NCI-H1105 (cell line): Measurements from ENCODE around the gene LRG1.
"Not testable (repeated sequence)": the region's sequence is repeated elsewhere in the genome, so short reads cannot be mapped to it uniquely, and the experiment has no call there.

Experiments used
- DNase-seq: peaks from one replicate; lab custom pipeline; 2025; lab: John Stamatoyannopoulos, UW

LRG1 gene

DNA sequence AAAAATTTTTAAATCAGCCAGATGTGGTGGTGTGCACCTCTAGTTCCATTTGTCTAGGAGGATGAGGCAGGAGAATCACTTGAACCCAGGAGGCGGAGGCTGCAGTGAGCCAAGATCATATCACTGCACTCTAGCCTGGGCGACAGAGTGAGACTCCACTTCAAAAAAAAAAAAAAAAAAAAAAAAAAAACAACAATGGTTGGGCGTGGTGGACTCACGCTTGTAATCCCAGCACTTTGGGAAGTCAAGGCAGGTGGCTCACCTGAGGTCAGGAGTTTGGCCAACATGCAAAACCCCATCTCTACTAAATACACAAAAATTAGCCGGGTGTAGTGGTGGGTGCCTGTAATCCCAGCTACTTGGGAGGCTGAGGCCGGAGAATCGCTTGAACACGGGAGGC is 12.5 kb downstream of the LRG1 start:
- not testable (repeated sequence) for DNase-seq

DNA sequence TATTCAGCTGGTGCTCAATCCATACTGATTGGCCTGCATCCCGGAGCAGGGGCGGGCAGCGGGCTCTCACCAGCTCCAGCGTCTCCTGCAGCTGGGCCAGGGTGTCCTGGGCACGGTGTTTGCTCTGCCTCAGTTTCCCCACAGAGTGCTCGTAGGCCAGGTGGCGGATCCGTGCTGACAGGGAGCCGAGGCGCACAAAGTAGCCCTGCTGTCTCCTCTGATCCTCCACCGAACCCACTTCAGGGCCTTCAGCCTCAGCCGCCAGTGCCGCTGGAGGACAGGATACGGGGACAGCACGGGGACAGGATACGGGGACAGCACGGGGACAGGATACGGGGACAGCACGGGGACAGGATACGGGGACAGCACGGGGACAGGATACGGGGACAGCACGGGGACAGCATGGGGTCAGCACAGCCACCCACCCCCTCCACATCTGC is 14.3 kb downstream of the LRG1 start:
- no peak for DNase-seq

DNA sequence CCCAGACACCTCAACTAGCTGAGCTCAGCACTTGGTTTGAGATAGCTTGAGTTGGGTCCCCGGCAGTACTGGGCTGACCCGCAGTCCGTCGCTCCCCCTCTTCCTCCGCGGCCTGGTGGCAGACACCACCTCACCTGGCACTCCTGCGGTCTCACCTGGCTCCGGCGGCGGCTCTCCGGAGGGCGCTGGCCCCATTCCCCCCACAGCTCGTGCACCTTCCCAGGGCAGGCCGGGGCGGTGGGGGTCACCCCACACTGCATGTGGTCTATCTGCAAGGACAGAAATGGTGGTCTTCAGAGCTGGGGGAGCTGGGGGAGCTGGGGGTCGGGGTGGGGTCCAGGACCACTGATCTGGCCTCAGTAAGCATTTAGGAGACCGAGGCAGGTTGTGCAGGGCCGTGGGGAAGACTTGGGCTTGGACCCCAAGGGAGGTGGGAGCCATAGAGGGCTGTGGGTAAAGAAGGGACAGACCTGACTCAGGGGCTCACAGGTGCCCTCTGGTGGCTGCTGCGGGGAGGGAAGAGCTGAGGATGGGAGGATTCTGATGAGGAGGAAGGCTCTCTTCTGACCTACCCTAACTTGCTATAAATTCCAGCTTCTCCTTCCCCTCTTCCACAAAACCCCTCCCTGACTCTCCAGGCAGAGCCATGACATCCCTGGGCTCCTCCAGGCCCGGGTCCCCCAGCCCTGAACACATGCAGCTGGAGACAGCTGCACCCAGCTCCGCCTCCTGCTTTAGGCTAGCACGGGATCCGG is 14.9 kb downstream of the LRG1 start:
- DNase-seq, result no peak

DNA sequence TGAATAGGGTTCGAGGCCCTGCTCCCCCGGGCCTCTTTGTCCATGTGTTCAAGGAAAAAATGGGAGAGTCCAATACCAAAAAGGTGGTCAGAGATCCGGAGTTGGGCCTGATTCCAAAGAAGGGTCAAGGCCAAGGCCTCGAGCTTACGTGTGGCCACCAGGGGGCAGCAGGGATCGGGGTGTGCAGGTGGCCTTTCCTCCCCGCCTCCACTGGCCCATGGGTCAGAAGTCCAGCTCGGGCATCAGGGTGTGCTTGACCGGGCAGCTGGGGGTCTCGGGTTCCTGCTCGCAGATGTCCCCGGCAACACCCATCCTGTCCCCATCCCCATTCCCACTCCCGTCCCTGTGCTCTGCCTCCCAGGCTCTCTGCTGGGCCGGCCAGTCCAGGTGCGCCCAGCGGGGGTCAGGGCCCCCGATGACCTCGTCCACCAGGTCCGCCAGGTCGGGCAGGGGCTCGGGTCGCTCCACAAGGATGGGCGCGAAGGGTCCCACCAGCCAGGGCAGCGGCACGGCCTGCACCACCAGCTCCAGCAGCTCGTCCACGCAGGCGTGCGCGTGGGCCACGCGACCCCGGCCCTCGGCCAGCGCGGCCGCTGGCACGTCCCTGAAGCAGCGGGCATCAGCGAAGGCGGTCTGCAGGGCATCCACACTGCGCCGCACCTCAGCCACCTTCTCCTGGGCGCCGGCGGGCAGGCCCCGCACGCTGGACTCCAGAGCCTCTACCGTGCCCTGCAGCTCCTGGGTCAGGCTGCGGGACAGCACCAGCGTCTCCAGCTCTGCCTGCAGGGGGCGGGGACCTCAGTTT is 16.3 kb downstream of the LRG1 start:
- DNase-seq, result peak; percentile 10

DNA sequence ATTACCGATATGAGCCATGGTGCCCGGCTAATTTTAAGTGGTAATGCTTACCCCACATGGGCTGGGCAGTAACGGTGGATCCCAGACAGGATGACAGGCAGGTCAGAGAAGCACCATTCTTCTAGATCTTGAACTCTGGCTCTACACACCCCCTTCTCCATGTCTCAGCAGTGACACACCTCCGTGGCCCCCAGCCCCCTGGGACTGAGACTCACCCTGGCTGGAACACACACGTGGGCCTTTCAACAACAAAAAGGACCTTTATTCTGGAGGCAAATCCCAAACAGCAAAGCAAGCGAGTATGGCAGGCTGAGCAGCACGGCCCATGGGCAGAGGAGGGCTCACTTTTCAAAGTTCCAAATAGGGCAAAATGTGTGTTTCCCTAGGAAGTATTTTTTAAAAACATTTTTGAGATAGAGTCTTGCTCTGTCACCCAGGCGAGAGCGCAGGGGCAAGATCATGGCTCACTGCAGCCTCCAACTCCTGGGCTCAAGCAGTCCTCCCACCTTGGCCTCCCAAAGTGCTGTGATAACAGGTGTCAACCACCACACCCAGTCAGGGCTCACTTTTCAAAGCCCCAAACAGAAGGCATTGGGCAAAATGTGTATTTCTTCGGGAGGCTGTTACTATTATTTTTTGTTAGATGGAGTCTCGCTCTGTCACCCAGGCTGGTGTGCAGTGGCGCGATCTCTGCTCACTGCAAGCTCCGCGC is 17.4 kb downstream of the LRG1 start:
- DNase-seq, result no peak

DNA sequence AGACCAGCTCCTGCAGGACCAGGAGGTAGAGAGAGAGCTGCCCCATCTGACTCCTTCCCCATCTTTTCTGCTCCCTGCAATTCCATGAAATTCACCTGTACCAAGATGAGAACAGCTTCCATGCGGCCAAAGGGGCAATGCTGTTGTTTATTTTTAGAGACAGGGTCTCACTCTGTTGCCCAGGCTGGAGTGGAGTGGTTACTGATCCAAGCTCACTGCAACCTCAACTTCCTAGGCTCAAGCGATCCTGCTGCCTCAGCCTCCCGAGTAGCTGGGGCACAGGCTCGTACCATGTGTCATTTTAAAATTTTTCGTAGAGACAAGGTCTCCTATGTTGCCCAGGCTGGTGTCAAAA is 18.0 kb downstream of the LRG1 start:
- no peak for DNase-seq

DNA sequence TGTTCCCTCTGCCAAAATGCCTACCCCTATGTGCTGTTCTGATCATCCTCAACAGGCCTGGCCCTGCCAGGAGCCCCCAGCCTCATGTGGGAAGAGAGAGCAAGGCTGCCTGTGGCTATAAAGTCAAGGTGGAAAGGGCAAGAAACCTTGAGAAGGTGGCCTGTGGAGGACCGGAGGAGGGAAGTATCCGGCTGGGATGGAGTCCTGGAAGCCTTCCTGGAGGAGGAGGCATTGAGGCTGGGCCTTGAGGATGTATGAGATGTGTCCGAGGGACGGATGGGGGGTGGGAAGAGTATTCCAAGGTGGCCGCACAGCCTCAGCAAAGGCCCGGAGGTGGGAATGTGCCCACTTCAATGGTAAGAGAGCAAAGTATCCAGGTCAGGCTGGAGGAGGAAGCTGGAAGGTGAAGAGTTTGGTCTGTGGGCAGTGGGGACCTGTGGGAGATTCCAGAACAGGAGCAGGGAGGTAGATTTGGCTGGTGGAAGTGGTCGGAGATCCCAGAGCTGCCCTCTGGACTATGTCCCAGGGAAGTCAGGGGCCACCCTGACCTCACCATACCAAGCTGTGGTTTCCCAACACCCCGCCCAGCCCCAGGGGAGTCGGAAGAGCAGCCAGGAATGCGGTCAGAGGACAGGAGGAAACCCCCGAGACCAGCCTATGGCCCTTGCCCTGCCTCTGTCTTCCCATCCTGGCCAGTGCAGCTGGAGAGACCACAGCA is 18.5 kb downstream of the LRG1 start:
- no peak for DNase-seq

DNA sequence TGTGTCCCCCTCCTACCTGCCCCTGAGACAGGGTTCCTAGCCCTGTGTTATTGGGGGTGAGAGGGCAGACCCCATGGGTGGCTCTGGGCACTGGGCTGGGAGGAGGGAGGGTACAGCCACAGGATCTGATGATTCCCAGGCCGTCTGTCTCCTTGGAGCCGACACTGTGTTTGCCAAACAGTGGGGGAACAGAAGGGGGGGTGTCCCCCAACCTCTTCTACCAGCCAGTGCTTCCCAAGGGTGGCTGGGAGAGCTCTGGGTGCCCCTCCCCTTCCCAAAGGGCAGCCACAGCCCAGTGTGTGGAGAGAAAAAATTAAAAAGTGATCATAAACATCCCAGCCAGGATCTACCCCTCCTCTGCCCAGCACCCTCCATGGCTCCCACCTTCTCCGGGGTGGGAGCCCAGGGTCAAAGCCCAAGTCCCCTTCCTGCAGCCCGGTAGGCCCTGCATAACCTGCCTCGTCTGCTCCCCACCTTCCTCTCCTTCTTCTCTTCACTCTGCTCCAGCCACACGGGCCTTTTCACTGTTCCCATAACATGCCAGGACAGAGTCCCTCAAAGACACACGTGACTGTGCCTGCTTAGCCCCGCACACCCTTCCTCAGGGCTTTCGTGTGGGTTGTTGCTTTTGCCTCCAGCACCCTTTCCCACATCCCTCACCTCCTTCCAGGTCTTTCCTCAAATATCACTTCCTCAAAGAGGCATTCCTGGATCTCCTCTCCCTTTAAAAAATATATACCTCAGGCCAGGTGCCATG is 20.1 kb downstream of the LRG1 start:
- DNase-seq, result no peak

DNA sequence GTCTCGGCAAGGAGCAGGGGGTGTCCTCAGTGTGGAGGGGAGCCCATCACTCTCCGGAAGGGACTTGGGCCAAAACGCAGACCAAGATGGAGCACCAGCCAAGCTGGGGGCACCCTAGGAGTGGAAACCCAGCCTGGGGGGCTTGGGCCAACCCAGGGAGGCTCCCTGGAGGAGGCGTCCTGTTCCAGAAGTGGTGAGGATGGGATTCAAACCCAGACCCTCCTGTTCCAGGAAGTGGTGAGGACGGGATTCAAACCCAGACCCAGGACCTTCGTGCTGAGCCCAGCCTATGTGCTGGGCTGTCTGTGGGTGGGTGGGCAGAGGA is 20.7 kb downstream of the LRG1 start:
- DNase-seq, result no peak

DNA sequence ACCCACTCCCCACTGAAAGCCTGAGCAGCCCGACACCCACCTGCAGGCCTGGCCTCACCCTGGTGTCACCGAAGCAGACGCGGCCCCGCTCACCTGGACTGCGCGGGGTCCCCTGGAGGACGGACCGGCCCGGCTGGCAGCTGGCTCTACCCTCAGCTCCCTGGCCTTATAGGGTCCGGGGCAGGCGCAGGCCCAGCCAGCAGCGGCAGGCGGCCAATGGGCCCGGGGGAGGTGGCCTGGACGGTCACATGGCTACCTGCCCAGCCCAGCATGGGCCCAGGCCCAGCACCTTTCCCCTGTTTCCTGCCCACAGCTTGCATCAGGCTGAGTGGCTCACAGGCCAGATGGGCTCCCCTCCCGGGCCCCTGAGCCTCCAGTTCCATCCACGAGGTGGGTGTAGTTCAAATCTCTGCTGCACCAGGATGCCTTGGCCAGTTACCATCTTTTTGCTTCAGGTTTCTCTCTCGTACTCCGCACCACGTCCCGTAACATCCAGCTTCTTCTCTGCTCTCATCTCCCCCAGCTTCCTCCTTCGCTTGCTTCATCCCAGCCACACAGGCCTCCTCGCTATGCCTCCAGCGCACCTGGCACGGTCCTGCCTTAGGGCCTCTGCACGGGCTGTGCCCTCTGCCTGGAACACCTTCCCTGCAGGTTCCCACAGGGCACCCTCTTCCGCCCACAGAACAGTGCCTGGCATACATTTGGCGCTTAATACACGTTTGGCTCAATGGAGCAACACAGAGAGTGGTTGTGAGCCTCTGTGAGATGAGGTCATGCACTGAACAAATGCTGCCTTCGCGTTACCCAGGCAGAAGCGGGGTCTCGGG is 21.3 kb downstream of the LRG1 start, which contains the start of gene PLIN4:
PLIN4 (minus strand) TSS at position 142 of the 827 bp plus-strand sequence. CDS start 214 bp downstream, outside the sequence.
- DNase-seq, result no peak

DNA sequence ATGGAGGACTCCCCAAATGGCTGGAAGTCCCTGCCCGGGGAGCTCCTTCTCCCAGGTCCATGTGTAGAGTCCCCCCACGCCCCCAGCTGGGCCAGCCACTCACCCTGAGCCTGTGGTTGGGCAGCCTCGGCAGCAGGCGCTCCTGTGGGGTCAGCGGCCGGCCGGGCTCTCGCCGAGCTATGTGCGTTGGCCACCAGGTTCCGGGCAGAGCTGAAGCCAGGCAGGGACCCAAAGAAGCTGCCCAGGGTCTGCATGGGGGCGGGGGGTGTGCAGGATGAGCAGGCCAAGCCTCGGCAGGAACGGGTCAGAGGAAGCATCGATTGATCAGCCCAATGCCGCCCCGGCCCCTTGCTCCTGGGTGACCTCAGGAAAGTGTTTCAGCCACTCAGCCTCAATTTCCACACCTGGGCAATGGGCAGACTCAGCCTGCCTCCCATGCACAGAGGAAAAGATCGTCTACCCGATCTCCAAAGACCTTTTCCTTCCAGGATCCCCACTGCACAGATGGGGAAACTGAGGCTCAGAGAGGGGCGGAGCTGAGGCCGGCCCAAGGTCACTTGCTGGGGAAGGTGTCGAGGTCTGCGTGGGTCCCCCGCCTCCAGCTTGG is 22.3 kb downstream of the LRG1 start:
- no peak for DNase-seq

DNA sequence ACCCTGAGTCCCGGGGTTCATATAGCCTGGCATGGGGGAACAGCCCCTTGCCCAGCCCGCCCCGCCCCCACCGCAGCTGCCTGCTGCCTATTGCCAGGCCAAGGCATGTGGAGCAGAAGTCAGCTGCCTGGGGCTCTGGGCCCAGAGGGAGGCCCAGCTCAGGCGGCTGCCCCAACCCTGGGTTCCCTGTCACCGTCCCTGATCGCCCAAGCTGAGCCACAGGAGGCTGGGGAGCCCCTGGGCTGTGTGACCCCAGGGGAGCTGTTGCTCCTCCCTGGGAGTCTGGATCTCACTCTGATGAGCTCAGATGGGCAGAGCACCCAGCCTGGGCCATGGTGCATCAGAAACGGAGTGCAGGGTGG is 22.9 kb downstream of the LRG1 start:
- no peak for DNase-seq

DNA sequence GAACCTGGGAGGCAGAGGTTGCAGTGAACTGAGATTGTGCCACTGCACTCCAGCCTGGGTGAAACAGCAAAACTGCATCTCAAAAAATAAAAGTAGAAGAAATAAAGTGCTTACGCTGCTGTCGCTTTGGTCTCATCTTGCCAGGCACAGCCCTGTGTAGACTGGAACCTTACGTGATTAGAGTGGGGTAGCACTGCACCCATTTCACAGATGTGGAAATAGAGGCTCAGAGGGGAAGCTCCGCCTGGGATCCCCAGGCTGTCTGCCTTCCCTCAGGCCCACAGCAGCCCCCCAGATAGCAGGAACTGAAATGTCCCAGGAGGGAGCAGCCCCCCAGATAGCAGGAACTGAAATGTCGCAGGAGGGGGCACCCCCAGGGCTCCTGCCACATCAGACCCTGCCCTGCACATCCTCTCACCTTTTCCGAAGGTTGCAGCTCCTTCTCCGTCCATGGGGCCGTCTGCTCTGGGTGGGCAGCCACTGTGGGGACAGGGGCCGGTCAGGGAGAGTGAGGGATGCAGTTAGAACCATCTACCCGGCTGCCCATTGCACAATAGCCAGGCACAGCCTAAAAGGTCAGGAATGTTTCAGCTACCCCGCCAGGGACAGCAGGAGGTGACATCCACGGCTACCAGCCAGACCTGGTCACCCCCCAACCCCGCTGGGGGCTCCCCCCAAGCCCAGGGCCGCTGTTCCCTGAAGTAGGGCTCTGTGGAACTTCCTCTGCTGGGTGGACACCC is 23.5 kb downstream of the LRG1 start:
- DNase-seq, result no peak

DNA sequence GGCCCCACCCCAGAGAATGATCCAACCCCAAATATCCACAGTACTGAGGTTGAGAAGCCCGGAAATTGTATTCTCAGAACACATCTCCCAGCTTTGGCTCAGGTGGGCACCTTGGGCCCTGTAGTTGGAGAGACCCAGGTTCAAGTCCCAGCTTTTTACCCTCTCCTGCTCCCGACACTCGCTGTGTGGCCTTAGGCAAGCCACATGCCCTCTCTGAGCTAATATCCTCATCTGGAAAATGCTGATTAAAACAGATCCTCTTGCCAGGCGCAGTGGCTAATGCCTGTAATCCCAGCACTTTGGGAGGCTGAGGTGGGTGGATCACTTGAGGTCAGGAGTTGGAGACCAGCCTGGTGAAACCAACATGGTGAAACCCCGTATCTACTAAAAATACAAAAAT is 24.1 kb downstream of the LRG1 start:
- no peak for DNase-seq

DNA sequence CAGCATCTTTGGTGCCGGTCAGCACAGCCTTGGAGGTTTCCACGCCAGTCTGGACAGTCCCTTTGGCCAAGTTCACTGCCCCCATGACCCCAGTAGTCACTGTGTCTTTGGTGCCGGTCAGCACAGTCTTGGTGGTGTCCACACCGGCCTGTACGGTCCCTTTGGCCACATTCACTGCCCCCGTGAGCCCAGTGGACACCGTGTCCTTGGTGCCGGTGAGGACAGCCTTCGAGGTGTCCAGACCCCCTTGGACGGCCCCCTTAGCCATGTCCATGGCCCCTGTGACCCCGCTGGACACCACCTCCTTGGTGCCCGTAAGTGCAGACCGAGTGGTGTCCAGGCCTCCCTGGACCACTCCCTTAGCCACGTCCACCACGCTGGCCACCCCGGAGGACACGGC is 26.6 kb downstream of the LRG1 start:
- DNase-seq, result no peak

DNA sequence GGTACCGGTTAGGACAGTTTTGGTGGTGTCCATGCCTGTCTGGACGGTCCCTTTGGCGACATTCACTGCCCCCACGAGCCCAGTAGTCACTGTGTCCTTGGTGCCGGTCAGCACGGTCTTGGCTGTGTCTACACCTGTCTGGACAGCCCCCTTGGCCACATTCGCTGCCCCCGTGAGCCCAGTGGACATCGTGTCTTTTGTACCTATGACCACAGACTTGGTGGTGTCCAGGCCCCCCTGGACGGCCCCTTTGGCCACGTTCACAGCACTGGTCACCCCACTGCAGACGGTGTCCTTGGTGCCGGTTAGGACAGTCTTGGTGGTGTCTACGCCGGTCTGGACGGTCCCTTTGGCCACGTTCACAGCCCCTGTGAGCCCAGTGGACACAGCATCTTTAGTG is 27.8 kb downstream of the LRG1 start:
- DNase-seq, result no peak

DNA sequence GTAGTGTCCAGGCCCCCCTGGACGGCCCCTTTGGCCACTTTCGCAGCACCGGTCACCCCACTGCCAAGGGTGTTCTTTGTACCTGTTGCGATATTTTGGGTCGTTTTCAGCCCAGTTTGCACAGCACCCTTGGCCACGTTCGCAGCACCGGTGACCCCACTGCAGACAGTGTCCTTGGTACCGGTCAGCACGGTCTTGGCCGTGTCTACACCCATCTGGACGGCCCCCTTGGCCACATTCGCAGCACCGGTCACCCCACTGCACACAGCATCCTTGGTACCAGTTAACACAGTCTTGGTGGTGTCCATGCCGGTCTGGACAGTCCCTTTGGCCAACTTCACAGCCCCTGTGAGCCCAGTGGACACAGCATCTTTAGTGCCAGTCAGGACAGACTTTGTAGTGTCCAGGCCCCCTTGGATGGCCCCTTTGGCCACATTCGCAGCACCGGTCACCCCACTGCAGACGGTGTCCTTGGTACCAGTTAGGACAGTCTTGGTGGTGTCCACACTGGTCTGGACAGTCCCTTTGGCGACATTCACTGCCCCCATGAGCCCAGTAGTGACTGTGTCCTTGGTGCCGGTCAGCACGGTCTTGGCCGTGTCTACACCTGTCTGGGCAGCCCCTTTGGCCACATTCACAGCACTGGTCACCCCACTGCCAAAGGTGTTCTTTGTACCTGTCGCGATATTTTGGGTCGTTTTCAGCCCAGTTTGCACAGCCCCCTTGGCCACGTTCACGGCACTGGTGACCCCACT is 28.4 kb downstream of the LRG1 start:
- no peak for DNase-seq

DNA sequence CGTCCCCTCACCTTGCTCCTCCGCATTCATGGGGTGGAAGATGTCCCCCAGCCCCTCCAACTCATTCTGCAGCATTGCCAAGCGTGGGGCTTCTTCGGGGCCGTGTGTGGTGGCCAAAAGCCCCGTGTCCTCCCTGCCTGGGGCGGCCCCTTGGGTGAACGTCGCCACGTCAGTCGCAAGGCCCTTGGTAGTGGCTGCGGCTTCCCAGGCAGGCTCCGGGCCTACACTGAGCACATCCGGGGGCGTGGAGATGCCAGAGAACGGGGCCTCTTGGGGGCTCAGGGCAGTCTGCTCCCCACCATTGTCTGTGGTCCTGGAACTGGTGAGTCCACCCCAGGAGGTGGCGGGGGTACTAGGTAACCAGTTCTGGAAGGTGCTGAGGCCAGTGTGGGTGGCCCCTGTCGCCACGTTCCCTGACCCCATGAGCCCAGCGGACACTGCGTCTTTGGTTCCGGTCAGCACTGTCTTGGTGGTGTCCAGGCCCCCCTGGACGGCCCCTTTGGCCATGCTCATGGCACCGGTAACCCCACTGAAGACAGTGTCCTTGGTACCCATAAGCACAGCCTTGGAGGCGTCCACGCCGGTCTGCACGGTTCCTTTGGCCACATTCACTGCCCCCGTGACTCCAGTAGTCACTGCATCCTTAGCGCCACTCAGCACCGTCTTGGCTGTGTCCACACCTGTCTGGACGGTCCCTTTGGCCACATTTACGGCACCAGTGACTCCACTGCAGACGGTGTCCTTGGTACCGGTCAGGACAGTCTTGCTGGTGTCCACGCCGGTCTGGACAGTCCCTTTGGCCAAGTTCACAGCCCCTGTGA is 29.2 kb downstream of the LRG1 start:
- no peak for DNase-seq
